ENCODE data around the gene MARCHF11. TPM values are rescaled to one million over a fixed set of nuclear protein-coding genes. Genes with fewer than 3 reads are reported as not detected.

The MARCHF11 gene
- total RNA-seq, 1 donor from 2014 or later, result not detected

DNA sequence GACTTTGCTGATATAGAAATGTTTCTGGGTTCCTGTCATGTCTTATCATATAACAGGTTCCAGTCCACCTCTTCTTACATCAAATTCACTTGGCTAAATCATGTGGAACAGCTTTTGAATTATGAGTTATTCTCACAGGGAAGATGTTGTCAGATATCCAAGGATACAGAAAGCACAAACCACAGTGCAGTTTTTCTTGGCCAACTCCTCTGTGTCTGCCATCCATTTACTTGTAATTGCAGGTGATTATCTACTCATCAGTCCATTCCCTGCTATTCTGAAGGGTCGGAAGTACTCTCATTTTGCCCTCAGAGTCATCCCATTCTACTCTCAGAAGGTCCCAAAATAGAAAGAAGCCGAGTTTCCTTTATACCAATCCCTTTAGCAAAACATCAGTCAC is 10.0 kb downstream of the MARCHF11 start:
- TF ChIP-seq, protein P1, sequence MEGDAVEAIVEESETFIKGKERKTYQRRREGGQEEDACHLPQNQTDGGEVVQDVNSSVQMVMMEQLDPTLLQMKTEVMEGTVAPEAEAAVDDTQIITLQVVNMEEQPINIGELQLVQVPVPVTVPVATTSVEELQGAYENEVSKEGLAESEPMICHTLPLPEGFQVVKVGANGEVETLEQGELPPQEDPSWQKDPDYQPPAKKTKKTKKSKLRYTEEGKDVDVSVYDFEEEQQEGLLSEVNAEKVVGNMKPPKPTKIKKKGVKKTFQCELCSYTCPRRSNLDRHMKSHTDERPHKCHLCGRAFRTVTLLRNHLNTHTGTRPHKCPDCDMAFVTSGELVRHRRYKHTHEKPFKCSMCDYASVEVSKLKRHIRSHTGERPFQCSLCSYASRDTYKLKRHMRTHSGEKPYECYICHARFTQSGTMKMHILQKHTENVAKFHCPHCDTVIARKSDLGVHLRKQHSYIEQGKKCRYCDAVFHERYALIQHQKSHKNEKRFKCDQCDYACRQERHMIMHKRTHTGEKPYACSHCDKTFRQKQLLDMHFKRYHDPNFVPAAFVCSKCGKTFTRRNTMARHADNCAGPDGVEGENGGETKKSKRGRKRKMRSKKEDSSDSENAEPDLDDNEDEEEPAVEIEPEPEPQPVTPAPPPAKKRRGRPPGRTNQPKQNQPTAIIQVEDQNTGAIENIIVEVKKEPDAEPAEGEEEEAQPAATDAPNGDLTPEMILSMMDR (conservative IDR thresholded peaks at IDR 0.05; ENCODE audit: low read depth, low read length), result no peak
- no peak for DNase-seq (ENCODE audit: low read depth)
- no peak overlapping the region for H3K4me3 ChIP-seq (ENCODE audit: low read depth, low read length)

DNA sequence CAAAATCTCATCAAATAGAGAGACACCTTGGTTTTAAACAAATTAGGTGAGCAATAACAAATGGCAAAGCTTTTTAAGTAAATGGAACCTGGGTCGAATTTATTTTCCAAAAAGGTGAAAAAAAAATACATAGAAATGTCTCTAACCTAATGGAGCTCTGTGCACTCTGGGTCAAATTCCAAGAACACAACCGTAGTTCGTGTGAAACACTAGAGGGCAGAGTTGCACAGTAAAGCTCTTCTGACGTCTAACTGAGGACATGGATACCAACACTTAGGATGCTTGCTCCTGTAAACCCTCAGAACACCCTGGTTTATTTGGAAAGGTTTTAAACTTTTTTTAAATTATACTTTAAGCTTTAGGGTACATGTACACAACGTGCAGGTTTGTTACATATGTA is 18.9 kb downstream of the MARCHF11 start:
- no peak overlapping the region for H3K4me3 ChIP-seq (ENCODE audit: low read depth, low read length)
- DNase-seq (ENCODE audit: low read depth), result peak; percentile 19
- TF ChIP-seq, protein P1 (conservative IDR thresholded peaks at IDR 0.05; ENCODE audit: low read depth, low read length), result peak; percentile 86

DNA sequence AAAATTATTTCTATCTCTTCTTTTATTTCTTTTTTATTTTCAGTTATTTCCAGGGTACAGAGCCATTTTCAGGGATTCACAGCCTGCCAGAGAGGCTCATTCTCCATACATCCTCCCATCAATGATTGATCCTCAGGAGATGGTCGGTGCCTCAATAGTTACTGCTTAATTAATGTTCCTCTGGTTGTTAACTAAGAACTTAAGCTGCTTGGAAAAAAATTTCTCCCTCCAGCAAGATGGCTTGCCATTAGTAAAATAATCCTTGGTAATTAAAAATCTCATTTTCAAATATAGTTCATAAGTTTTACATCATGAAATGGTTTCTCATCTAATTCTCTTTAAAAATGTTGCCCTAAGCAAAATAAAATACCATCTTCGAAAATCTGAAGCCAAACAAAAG is 20.0 kb downstream of the MARCHF11 start:
- DNase-seq (ENCODE audit: low read depth), result no peak
- no peak overlapping the region for H3K4me3 ChIP-seq (ENCODE audit: low read depth, low read length)
- TF ChIP-seq, protein P1 (conservative IDR thresholded peaks at IDR 0.05; ENCODE audit: low read depth, low read length), result no peak

DNA sequence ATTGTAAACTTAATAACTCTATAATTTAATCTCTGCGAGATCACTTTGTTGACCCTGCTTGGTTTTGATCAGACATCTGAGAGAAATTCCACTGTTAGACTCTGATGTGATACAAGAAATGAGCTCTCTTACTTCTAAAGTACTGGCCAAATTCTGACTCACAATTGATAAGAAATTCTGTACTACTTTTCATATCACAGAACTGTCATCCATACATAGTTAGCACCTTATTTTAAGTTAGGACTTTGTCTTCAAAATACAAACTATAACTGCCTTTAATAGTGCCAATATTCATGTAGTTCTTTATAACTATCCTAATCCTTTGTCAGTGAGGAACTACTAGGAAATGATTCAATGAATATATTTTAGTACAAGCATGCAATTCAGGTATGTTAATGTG is 23.4 kb downstream of the MARCHF11 start:
- no peak overlapping the region for H3K4me3 ChIP-seq (ENCODE audit: low read depth, low read length)
- TF ChIP-seq, protein P1 (conservative IDR thresholded peaks at IDR 0.05; ENCODE audit: low read depth, low read length), result no peak
- DNase-seq (ENCODE audit: low read depth), result no peak

DNA sequence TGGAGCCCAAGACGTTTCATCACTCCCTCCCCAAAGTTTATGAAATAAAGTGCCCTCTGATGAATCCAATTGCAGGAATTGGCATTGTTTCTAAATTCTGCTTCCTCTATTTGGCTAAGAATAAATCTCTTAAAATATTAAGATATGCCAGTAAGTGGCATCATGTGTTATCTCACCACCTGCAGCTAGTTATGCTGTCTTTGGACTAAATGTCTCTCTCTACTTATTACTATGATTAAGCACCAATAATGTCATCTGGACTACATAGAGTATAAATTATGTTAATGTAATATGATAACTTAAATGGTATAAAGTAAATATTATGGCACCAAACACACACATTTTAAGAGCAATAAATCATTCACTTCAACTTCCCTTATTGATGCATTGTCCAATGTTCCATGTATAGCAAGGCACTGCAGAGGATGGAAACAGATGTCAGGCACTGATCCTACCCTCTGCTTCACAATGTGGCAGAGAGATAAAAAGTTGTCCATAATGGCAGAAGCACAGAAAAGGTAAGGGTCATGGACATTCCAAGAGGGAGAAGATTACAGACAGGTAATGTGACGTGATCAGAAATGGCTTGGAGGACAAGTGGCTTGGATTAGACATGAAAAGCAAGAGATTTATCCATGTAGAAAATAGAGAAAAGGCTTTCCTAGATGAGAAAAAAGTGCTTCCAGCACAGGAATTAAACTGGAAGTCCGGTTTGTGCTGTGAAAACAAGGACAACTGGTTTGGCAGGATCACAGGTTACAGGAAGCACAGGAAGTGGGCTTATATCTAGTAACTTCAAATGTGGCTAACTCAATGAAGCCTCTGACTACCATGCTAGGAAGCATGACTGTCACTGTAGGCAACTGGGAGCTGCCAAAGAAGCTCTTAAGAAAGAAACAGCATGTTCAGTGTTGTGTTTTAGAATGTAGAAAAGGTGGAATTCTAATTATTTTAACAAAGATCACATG is 26.7 kb downstream of the MARCHF11 start:
- no peak for DNase-seq (ENCODE audit: low read depth)
- no peak overlapping the region for H3K4me3 ChIP-seq (ENCODE audit: low read depth, low read length)
- TF ChIP-seq, protein P1 (conservative IDR thresholded peaks at IDR 0.05; ENCODE audit: low read depth, low read length), result no peak

DNA sequence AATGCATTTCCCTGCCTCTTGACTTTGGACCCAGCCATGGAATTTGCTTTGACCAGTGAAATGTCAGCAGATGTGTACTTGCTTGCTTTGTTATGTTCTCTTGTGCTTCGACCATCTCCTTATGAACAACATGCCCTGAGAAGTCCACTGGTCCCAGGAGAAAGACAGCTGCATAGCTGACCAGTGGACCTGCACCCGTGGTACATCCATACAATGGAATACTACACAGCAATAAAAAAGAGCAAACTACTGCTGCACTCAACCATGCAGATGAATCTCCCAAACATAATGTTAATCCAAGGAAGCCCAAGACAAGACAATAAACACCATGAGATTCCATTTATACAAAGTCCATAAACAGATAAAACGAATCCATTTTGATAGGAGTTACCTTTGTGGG is 30.0 kb downstream of the MARCHF11 start:
- DNase-seq (ENCODE audit: low read depth), result no peak
- H3K4me3 ChIP-seq (ENCODE audit: low read depth, low read length), result no peak overlapping the region
- TF ChIP-seq, protein P1 (conservative IDR thresholded peaks at IDR 0.05; ENCODE audit: low read depth, low read length), result no peak

Data from epithelial cell of proximal tubule (primary cell).